Activated CD4-positive, alpha-beta T cell treated with anti-CD3 and anti-CD28 coated beads, Interleukin-2, amount 10 ng/mL, durations not matched to agents 24 days and 14 days (primary cell): Measurements from ENCODE around the gene EIF4B. TPM values are rescaled to one million over a fixed set of nuclear protein-coding genes. Genes with fewer than 3 reads are reported as not detected.

Experiments
- DNase-seq: peaks from one replicate; pipeline ENCODE4 v3.0.0; 2022
- H3K27ac Mint-ChIP-seq: one replicate; pipeline ENCODE4 v1.8.0; 2022; ENCODE audit warnings: mild to moderate bottlenecking, mixed read lengths
- H3K27me3 Mint-ChIP-seq: one replicate; pipeline ENCODE4 v1.8.0; 2022; ENCODE audit warnings: mixed read lengths
- H3K36me3 Mint-ChIP-seq: one replicate; pipeline ENCODE4 v1.8.0; 2022; ENCODE audit warnings: low read depth, mild to moderate bottlenecking, mixed read lengths
- H3K4me1 Mint-ChIP-seq: one replicate; pipeline ENCODE4 v1.8.0; 2021; ENCODE audit warnings: mixed read lengths
- H3K4me3 Mint-ChIP-seq: one replicate; pipeline ENCODE4 v1.8.0; 2022; ENCODE audit warnings: mild to moderate bottlenecking, moderate library complexity, mixed read lengths
- H3K9me3 Mint-ChIP-seq: one replicate; pipeline ENCODE4 v1.8.0; 2021; ENCODE audit warnings: mixed read lengths
- intact Hi-C: fragments of 100-400 bp; cut with micrococcal nuclease; formaldehyde crosslinking; loops from one replicate; pipeline ENCODE4 v1.15.1; 2023
- total RNA-seq: library from RNA; stranded (reverse); gene quantifications from 2 replicates; pipeline ENCODE4 v1.2.3, GENCODE V29; 2022

EIF4B gene
- total RNA-seq, 1 donor from 2014 or later: 500 TPM

DNA sequence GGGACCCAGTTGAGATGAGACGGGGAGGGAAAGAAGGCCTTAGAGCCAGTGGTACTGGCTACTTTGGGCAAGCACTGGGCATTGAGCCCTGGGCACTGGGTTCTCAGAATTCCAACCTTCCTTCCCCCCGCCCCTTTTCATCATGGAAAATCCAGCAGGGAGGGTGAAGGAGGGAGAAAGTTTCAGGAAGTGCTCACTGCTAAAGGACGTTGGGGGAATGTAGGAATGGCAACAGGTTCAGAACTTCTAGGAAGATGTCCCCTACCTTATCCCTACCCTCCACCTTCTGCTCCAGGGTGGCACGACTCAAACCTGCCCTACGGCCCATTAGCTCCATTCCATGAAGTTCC lies 39.4 kb downstream of the EIF4B start:
- intact Hi-C loops: loop anchor here (2.0 kb wide), 2 partner anchors 33 to 39 kb away; partner anchors contain the start of genes EIF4B and SPRYD3
- H3K27ac Mint-ChIP-seq: no peak overlapping the region
- no peaks in the 10 kb centered on the region for H3K27me3 Mint-ChIP-seq

DNA sequence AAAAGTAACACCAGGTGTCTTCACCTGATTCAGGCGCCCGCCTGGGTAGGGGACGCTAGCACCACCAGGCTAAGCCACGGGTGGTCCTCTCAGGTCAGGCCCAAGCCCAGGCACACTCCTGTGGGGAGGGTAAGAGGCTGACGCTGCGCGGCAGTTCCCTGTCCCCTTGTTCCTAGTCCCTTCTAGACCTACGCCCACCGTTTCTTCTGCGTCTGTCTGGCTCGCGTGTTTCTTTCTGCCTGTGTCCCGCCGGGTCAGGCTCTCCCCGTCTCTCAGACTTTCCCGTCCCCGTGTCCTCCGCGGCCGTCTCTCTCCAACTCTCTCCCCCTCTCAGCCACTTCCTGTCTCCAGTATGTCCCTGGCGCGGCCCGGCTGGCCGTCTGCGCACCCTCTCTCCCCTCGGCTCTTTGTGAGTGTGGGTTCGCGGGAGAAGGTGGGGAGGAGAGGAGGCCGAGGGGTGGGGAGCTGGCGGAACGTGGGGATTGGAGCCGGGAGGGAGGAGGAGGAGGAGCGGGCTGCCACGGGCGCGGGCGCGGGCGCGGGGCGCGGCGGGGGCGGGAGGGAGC lies 40.5 kb downstream of the EIF4B start:
- Mint-ChIP-seq H3K27ac (peak overlapping the region; percentile 82), H3K36me3 (peaks cover 10% of the 10 kb centered on the region), H3K4me1 (peaks cover 29% of the 10 kb centered on the region), H3K4me3 (peak overlapping the region; percentile 90), H3K27me3 (no peaks in the 10 kb centered on the region), H3K9me3 (no peaks in the 10 kb centered on the region)
- intact Hi-C loops: loop anchor here (2.0 kb wide), 2 partner anchors 32 to 40 kb away; partner anchors contain the start of genes EIF4B and SPRYD3
- DNase-seq: peak; percentile 86

More for the DNA sequence above, 39.4 kb downstream of the EIF4B start:
- Mint-ChIP-seq H3K4me3 (peak overlapping the region; percentile 90), H3K9me3 (no peaks in the 10 kb centered on the region), H3K4me1 (peaks cover 29% of the 10 kb centered on the region), H3K36me3 (peaks cover 15% of the 10 kb centered on the region)
- no peak for DNase-seq

DNA sequence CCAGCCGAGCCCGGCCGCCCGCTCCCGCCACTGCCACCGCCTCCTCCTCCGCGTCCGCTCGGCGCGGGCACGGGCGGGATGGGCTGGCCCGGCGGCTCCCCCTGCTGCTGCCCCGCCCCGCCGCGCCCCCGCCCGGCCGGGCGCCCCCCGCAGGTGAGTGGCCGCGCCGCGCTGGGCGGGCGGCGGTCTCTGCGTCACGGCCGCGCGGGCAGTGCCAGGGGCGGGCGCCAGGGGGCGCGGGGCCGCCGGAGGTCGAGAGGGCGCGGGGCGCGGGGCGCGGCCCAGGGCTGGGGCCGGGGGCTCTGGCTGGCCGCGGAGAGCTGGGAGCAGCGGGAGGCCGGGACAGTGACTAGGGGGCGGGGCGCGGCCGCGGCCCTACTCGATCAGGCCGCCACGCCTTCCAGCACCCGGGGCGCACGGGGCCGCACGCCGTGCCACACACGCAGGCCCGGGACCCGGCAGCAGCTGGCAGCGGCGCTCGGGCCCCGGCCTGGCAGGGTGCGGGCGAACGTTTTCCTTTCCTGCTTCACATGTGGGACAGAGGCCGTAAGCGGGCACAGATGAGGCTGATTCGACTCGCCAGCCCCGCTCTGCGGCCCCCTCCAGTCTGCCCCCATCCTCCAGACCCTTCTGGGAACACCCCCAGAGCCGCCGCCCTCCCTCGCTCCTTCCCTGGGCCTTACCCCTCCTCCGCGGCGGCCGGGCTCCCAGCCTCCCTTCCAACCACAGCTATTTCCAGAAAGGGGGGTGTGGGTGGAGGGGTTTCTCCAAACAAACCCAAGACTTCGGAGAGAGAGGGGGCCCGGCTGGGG lies 41.2 kb downstream of the EIF4B start:
- Mint-ChIP-seq H3K4me1 (peaks cover 29% of the 10 kb centered on the region), H3K27ac (peak overlapping the region; percentile 52), H3K36me3 (peaks cover 4% of the 10 kb centered on the region), H3K4me3 (peak overlapping the region; percentile 90), H3K27me3 (no peaks in the 10 kb centered on the region), H3K9me3 (no peaks in the 10 kb centered on the region)
- intact Hi-C loops: loop anchor here (2.0 kb wide), 2 partner anchors 31 to 41 kb away; partner anchors contain the start of genes EIF4B and SPRYD3
- peak; percentile 93 for DNase-seq

DNA sequence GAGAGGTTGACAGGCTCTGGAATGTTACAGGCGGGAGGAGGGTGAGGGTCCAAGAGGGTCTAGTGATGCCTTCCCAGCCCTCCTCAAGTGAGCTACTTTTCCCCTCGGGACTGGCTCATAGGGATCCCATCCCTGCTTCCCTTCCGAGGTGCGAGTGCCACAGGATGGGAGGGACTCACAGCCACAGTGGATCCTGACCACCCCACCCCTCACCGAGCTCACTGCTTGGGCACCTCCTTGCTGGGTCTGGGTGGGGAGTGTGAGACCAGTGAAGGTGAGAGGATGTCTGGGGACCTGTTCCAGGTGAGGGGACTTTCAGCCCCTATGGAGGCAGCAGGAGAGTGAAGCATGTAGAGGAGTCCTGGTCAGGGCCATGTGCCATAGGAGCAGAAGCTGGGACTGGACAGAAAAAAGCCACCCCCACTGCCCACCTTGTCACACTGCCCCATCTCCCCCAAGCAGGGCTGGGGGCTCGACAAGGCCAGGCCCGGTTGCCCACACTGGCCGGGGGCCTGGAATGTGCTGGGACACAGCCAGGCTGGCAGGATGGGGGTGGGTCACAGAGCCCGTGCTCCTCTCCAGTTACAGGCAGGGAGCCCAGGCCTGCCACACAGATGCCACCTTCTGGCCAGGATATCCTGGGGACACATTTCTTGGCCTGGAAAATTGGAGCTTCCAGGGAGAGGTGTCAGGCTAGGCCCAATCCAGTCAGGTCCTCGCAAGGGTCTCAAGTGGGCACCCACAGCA lies 42.0 kb downstream of the EIF4B start:
- Mint-ChIP-seq H3K27ac (peak overlapping the region; percentile 52), H3K9me3 (no peaks in the 10 kb centered on the region), H3K4me3 (peak overlapping the region; percentile 48), H3K36me3 (no peaks in the 10 kb centered on the region), H3K27me3 (no peaks in the 10 kb centered on the region), H3K4me1 (peaks cover 29% of the 10 kb centered on the region)
- intact Hi-C loops: no loop called here
- no peak for DNase-seq

DNA sequence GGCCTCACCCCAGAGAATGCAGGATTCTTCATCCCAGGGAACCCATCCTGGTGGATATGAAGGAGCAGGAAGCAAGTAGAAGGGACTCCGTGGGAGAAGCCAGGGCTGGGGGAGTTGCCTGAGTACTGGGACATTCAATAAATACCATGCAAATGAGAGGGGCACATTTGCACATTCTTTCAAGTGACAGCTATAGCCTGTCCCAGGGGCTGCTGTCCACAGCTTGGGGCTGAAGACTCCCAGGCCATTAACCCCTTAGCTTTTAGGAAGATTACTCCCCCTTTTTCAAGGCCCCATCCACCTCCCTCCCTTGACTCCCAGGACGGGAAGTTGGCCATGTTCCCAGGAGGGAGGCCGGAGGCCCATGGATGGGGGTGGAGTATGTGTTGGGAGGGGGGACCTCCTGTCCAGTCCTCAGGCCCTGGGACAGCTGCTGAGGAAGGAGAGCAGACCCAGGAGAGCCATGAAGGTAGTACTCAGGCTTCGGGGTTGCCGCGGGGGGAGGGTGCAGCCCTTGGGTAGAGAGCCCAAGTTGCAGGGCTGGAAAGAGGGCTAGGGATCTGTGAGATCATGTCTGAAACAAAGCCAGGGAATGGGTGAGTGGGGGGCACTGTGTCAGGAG lies 42.6 kb downstream of the EIF4B start:
- H3K27ac Mint-ChIP-seq: no peak overlapping the region
- H3K9me3 Mint-ChIP-seq: no peaks in the 10 kb centered on the region
- H3K4me1 Mint-ChIP-seq: peaks cover 33% of the 10 kb centered on the region
- DNase-seq: no peak
- intact Hi-C loops: no loop called here
- peak overlapping the region; percentile 30 for H3K4me3 Mint-ChIP-seq
- H3K36me3 Mint-ChIP-seq: no peaks in the 10 kb centered on the region
- no peaks in the 10 kb centered on the region for H3K27me3 Mint-ChIP-seq

DNA sequence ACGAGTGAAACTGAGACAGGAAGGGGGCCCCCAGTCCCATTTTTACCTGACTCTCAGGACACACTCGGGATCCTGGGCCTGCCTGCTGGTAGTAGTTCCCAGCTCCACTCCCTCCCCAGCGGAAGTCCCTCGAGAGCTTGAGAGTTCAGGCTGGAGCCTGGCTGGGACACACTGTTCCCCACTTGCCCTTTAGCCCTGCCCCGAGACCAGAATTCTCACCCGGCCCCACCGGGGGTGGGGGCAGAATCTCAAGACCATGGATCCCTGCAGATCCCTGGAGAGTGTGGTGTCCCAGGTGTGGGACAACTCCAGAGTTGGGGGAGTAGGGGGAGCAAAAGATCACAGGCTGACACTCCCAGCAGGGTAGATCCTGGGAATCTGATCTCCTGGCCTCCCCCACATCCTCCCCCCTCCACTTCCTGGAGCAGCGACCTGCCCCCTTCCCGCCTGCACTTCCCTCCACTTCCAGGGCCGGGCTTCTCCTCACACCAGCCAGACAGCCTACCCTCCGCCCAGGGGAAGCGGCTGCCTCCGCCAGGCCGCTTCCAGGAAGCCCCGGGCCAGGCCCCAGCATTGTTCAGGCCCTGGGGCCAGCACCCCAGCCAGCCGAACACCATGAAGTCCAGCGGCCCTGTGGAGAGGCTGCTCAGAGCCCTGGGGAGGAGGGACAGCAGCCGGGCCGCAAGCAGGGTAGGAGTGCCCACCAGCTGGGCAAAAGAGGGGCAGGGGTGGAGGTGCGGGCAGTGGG lies 43.5 kb downstream of the EIF4B start, which contains the start of gene TNS2:
Gene TNS2 (plus strand): TSS at position 495 of the 748 bp plus-strand sequence. CDS start 121 bp downstream, at position 616.
- Mint-ChIP-seq H3K9me3 (no peaks in the 10 kb centered on the region), H3K36me3 (no peaks in the 10 kb centered on the region), H3K27ac (no peak within 1 kb of the TSS), H3K27me3 (no peaks in the 10 kb centered on the region), H3K4me1 (peaks cover 35% of the 10 kb centered on the region), H3K4me3 (peak within 1 kb of the TSS; percentile 30)
- no peak for DNase-seq
- intact Hi-C loops: loop anchor here (5.0 kb wide), 1 partner anchor 48 kb away; the partner anchor contains the start of gene IGFBP6

DNA sequence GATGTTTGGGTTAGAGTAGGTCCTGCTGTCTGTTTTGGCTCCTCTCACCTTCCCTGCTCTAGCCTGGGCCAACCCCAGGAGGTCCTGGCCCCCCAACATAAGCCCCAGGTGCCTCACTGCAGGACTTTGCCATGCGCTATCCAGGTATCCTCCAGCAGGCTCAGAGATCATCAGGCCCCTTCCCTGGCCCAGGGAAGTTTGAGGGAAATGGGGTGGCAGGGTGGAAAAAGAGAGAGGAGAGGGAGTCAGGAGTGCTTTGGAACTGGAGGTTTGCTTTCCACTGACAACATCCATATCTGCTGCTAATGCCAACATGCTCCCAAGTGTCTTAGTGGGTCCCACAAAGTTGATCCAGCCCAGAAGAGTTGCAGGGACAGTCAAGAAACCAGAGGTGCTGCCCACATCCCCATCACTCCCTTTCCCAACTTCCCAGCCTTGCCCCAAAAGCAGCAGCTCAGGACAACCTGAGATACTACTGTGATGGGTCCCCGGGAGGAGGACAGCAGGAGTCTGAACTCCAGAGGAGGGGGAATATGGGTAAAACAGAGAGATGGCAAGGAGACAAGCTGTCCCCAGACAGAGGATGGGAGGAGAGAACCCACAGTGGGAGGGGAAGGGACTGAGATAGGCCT lies 44.3 kb downstream of the EIF4B start:
- H3K27me3 Mint-ChIP-seq: peaks cover 2% of the 10 kb centered on the region
- no peaks in the 10 kb centered on the region for H3K36me3 Mint-ChIP-seq
- no peak for DNase-seq
- H3K4me1 Mint-ChIP-seq: peaks cover 32% of the 10 kb centered on the region
- H3K27ac Mint-ChIP-seq: no peak overlapping the region
- H3K9me3 Mint-ChIP-seq: no peaks in the 10 kb centered on the region
- H3K4me3 Mint-ChIP-seq: no peak overlapping the region
- intact Hi-C loops: loop anchor here (5.0 kb wide), 1 partner anchor 47 kb away; the partner anchor contains the start of gene IGFBP6

DNA sequence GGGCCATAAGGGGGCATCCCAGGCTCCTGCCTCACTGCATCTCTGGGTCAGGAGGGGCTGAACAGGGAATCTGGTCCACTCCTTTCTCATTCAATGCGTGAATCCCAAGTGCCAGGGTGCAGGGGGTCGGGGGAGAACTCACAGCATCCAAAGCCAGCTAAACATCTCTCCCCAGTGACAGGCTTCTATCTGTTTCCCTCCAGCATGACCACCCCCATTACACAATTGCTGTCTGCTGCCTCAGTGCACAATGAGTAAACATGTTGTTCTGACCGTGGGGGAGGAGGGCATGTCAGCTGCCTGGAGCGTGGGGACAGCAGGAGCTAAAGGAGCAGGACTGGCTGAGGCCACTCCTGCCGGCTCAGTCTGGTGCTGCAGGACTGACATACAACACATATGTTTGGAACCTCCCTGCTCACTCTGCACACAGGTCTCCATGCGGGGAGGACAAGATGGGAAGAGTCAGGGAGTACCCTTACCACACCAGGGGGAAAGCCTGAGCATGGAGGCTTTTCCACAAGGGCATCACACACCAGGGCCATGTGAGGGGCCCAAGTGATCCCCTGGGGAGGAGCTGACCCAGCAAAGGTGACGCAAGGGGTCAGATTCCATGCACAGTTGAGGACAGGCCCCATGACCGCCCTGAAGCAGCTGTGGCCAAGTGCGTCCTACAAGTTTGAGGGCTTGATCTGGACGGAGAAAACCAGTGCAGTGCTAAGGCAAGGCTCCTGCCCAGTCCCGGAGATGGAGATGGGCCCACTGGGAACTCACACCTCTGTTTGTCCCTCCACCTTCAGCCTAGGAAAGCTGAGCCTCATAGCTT lies 45.0 kb downstream of the EIF4B start:
- no peak for DNase-seq
- no peaks in the 10 kb centered on the region for H3K36me3 Mint-ChIP-seq
- no peak overlapping the region for H3K4me3 Mint-ChIP-seq
- peaks cover 25% of the 10 kb centered on the region for H3K4me1 Mint-ChIP-seq
- intact Hi-C loops: loop anchor here (5.0 kb wide), 1 partner anchor 46 kb away; the partner anchor contains the start of gene IGFBP6
- H3K9me3 Mint-ChIP-seq: no peaks in the 10 kb centered on the region
- H3K27me3 Mint-ChIP-seq: peaks cover 2% of the 10 kb centered on the region
- H3K27ac Mint-ChIP-seq: no peak overlapping the region

DNA sequence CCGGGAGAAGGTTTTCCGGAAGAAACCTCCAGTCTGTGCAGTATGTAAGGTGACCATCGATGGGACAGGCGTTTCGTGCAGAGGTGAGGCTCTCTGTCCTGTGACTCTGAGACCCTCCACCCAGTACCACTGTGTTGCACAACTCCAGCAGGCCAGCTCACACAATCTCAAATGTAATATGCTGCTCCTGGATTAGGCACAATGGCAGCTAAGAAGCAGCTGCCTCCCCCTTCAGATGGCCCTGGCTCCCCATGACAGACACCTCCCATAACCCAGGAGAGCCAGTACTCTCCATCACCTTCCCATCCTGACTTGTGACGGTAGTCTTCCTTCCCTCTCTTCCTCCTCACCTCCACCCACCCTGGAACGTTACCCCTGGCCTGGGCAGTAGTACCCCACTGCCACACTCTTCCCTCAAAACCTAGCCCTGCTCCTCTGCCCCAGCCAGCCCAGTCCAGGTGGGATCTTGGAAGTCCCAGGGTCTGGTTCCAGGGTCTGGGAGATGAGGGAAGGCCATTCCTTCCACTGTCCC lies 45.7 kb downstream of the EIF4B start:
- intact Hi-C loops: loop anchor here (5.0 kb wide), 1 partner anchor 45 kb away; the partner anchor contains the start of gene IGFBP6
- Mint-ChIP-seq H3K4me1 (peaks cover 20% of the 10 kb centered on the region), H3K9me3 (no peaks in the 10 kb centered on the region)

DNA sequence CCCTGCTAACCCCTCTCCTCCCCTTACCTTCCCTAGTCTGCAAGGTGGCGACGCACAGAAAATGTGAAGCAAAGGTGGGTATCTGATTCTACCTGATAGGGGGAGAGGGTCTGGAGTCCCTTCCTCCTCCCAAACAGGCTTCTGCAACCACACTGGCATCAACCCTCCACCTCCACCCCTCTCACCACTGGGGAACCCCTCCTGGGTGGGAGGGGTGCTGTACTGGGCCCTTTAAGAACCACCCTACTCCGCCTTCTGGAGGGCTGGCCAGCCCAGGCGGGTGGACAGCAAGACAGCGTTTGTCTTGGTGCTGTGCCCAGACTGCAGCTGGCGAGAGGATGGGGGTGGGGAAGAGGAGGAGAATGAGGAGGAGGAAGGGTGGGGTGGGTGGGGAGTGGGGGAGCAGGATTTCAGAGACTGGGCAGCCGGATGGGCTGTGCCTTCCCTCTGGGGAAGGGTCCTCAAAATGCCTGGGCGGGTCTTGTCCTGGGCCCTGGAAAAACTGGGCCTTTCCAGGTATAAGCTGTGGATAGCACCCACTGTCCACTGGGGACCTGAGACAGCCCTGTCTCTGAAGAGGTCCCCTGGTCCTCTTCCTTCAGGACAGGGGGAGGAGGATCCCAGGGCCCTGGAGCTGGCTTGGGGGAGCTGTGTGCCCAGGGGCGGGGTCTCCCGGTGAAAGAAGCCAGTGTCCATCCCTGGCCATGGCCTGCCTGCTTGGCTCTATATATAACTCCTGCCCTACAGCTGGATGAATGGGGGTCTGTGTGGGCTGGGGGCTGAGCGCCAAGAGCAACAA lies 46.4 kb downstream of the EIF4B start:
- Mint-ChIP-seq H3K4me3 (no peak overlapping the region), H3K36me3 (no peaks in the 10 kb centered on the region), H3K4me1 (peaks cover 20% of the 10 kb centered on the region), H3K27me3 (peaks cover 4% of the 10 kb centered on the region), H3K9me3 (no peaks in the 10 kb centered on the region), H3K27ac (no peak overlapping the region)
- no peak for DNase-seq
- intact Hi-C loops: loop anchor here (5.0 kb wide), 1 partner anchor 45 kb away; the partner anchor contains the start of gene IGFBP6

More for the DNA sequence above, 45.7 kb downstream of the EIF4B start:
- Mint-ChIP-seq H3K36me3 (no peaks in the 10 kb centered on the region), H3K27me3 (peaks cover 4% of the 10 kb centered on the region), H3K27ac (peak overlapping the region; percentile 67), H3K4me3 (no peak overlapping the region)
- no peak for DNase-seq
